NCI-H774 (cell line): ENCODE measurements around the gene IARS1.

Experiments used
- DNase-seq: peaks from one replicate; lab custom pipeline; 2025; lab: John Stamatoyannopoulos, UW

The IARS1 gene

GRCh38 chr9:92295240-92295790, 1.8 kb upstream of the IARS1 start:
- no peak for DNase-seq

DNA sequence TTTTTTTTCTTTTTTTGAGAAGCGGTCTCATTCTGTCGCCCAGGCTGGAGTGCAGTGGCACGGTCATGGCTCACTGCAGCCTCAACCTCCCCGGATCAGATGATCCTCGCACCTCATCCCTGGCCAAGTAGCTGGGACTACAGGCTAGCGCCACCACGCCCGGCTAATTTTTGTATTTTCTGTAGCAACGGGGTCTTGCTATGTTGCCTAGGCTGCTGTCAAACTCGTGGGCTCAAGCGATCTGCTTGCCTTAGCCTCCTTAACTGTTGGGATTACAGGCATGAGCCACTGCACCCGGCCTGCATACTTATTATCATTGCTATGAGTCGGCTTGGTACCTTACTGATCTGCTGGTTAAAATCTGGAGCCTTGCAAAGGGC, 790 bp upstream of the IARS1 start:
- no peak for DNase-seq

GRCh38 chr9:92293075-92293354, 482 bp downstream of the IARS1 start:
- no peak for DNase-seq

DNA sequence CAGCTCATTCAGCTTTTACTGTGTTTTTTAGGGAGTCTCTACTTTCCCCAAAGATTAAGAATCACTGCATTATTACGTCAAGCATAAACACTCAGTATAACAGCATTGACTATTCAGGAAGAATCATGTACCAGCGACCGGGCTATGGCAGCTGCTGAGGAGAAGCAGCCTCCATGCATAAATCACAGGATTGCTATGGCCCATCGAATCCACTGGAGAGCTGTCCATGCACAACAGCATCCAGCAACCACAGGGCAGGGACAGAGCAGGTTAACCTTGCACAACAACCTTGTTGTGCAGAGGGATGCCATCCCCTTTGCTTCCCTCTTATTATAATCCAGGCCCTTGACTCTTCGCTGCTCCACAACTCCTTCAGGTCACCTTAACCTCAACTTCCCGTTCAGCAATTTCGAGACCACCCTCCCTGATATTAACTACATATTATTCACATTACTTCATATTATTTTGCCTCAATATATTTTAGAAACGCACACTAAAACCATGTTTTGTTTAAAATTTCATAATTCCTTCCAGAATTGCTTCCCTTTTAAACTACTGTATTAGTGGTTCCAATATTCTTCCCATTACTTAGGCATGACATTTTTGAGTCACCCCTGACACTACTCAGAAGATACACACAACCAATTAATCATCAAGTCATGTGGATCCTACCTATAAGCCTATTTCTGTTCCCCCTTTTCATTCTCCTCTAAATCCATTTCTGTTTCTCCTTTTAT, 991 bp downstream of the IARS1 start:
- no peak for DNase-seq

- no peak for DNase-seq
Observed at GRCh38 chr9:92291577-92291976, 1.9 kb downstream of the IARS1 start.

GRCh38 chr9:92290785-92291429, 2.6 kb downstream of the IARS1 start:
- no peak for DNase-seq

- DNase-seq = no peak
Observed at GRCh38 chr9:92289708-92290390, 3.6 kb downstream of the IARS1 start.

- DNase-seq = no peak
Observed at GRCh38 chr9:92279302-92279701, 14.2 kb downstream of the IARS1 start.

DNA sequence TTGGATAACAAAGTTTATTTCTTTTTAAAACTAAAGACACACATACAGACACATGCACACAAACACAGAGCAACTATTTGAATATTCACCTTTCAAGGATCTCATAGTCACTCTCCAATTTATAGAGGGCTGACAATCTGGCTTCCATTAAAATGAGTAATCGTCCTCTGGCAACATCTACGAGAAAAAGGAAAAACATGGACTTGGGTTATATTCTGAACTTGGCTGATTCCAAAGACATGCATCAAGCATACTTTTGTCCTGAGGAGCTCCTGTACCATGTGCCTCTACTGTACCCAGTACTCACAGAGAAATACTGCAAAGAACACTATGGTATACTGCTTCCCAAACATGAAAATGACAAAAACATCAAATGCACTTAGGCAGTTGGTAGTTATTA, 15.4 kb downstream of the IARS1 start:
- DNase-seq = no peak

GRCh38 chr9:92276331-92277032, 17.0 kb downstream of the IARS1 start:
- no peak for DNase-seq

GRCh38 chr9:92275541-92275940, 18.0 kb downstream of the IARS1 start:
- no peak for DNase-seq

- DNase-seq = no peak
Observed at GRCh38 chr9:92270511-92270910, 23.0 kb downstream of the IARS1 start.

- no peak for DNase-seq
Observed at GRCh38 chr9:92266486-92266885, 27.0 kb downstream of the IARS1 start.

- no peak for DNase-seq
Observed at GRCh38 chr9:92265154-92265553, 28.3 kb downstream of the IARS1 start.

DNA sequence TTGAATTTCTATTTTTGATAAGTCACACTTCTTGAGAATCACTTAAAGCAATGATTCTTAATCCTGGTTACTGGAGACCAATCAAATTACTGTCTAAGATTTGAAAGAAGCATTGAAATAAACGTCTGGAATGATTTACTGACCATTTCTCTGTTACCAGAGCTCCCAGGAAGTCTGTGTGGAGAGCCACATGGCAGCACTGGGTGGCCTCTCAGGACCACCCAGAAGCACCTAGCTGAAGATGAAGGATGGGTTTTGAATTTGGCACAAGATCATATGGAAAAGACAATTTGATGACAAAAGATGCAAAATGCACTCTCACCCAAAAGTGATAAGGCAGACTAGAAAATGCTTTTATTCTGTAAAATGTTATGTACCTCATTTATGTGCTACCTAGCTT, 30.4 kb downstream of the IARS1 start:
- no peak for DNase-seq

DNA sequence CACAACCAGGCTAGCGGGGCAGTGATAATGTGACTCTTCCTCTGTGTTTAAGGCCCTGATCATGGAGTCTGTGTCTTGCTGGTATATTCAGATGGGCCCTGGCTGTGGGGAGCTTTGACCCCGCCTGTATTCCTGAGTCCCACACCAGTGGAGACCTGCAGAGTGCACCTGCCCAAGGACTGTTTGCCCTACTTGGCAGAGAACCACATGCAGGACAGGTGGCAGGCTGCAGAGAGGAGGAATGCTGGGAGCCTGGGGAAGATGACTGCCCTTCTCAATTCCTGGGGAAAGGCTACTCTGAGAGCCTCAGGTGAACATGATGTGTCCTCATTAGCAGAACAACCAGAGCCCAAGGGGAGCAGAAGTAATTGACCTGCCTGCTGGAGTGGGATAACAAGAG, 36.2 kb downstream of the IARS1 start:
- no peak for DNase-seq

DNA sequence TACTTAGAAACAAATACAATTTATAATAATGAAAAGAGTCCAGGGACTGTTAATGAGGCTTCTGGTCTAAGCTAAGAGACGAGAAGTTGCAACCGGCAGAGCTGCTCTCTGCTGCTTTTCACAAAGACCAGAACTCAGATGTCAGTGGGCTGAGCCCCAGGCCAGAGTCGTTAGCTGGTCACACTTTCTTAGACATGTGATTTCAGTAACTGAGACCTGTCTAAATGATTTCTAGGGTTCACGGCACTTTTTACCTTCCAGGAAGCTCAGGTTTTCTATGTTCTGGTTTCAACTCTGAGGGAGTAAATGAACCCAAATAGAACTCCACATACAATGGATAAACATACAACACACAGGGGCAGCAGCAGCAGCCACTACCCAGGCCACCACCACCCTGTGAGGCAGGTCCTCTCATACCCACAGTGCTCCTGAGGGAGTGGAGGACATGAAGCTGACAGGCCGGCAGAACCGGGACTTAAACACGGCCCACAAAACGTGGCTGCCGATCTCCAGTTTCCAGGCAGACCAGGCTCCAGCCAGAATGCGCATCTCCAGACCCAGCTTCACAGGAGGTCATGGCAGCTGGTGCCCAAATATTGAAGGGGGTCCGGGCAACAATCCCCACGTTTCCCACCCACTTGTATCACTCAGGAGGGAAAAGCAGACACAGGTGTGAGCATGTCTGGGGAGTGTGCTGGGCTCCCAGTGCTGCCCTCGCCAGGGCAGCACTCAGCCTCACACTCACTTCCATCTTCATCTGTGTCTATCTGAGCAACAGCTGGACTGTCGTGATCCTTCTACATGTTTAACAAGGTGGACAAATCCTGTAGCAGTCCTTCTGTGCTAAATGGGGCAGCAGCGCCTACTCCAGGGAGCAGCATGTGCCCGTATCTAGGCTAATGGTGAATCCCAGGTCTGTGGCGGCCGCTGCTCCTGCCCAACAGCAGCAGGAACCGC, 38.8 kb downstream of the IARS1 start:
- DNase-seq = no peak

- no peak for DNase-seq
Observed at GRCh38 chr9:92253656-92254055, 39.8 kb downstream of the IARS1 start.

GRCh38 chr9:92247981-92248380, 45.5 kb downstream of the IARS1 start:
- DNase-seq = no peak

DNA sequence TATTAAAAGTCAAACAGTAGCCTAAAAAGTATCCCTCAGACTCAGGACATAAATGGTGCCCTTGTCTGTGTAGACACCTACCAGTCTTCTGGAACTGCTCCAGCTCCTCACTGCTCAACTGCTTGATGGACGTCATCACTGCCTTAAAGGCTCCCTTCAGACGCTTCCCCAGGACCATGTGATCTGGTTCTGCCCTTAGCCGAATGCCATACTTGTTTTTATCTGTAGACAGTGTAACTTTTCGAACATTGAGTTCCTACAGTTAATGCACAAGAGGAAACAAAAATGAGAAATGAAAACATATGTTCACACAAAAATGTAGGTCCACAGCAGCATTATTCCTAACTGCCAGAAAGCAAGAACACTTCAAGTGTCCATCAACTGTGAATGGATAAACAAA, 46.2 kb downstream of the IARS1 start:
- DNase-seq = no peak

GRCh38 chr9:92245005-92245797, 48.3 kb downstream of the IARS1 start:
- no peak for DNase-seq
